Panc1 (cell line): ENCODE data around the gene MYRFL.

Experiments
- CTCF ChIP-seq: fragments of 450-650 bp; IDR thresholded peaks from 2 replicates; pipeline ENCODE4 v1.5.1; 2017; ENCODE audit warnings: mild to moderate bottlenecking
- POLR2AphosphoS5 ChIP-seq: IDR thresholded peaks from 2 replicates; pipeline ENCODE4 v1.6.1; 2012; ENCODE audit warnings: mild to moderate bottlenecking, low read depth, low read length, moderate library complexity
- SIN3A ChIP-seq: IDR thresholded peaks from 2 replicates; pipeline ENCODE4 v1.6.1; 2012; ENCODE audit warnings: low read depth, mild to moderate bottlenecking, low read length, moderate library complexity, borderline replicate concordance; ENCODE audit not compliant: insufficient read depth
- TCF7L2 ChIP-seq: IDR thresholded peaks from 2 replicates; pipeline ENCODE4 v1.6.1; 2011; ENCODE audit warnings: mild to moderate bottlenecking, low read depth, low read length, inconsistent platforms

GRCh38 chr12:69779928-69780327, 45.1 kb upstream of the MYRFL start:
- TF ChIP-seq CTCF (peak; percentile 78), POLR2AphosphoS5 (no peak), SIN3A (no peak), TCF7L2 (no peak)
